ENCODE measurements around the gene GALE.
A peak's percentile ranks its signal among the peaks of the same experiment; 100 is the strongest.
"Not testable (repeated sequence)": the region's sequence is repeated elsewhere in the genome, so short reads cannot be mapped to it uniquely, and the experiment has no call there.

Gene GALE

GRCh38 chr1:23792151-23792945, 8.2 kb downstream of the GALE start:
- DNase-seq (ENCODE audit: low spot score) = no peak

GRCh38 chr1:23791516-23792047, 9.0 kb downstream of the GALE start:
- DNase-seq (ENCODE audit: low spot score) = no peak

GRCh38 chr1:23790696-23791515, 9.6 kb downstream of the GALE start, which contains the start of gene LYPLA2:
Gene LYPLA2, plus strand, starts transcription at chr1:23791145. Its CDS starts 1,538 bp downstream, at chr1:23792683.
- peak; percentile 96 for DNase-seq (ENCODE audit: low spot score)

GRCh38 chr1:23788695-23789094, 11.9 kb downstream of the GALE start:
- DNase-seq (ENCODE audit: low spot score) = no peak

GRCh38 chr1:23787701-23788100, 12.9 kb downstream of the GALE start:
- DNase-seq (ENCODE audit: low spot score) = no peak

- no peak for DNase-seq (ENCODE audit: low spot score)
Observed at GRCh38 chr1:23784846-23785245, 15.7 kb downstream of the GALE start.

- not testable (repeated sequence) for DNase-seq (ENCODE audit: low spot score)
Observed at GRCh38 chr1:23783141-23783540, 17.4 kb downstream of the GALE start.

- DNase-seq (ENCODE audit: low spot score) = no peak
Observed at GRCh38 chr1:23779826-23780371, 20.7 kb downstream of the GALE start.

- DNase-seq (ENCODE audit: low spot score) = peak; percentile 92
Observed at GRCh38 chr1:23777979-23778814, 22.4 kb downstream of the GALE start, which contains the start of gene PITHD1. Gene PITHD1, plus strand, starts transcription at chr1:23778418. Its CDS starts 98 bp downstream, at chr1:23778516.

- DNase-seq (ENCODE audit: low spot score) = no peak
Observed at GRCh38 chr1:23776217-23776616, 24.3 kb downstream of the GALE start.

GRCh38 chr1:23774174-23774880, 26.2 kb downstream of the GALE start:
- no peak for DNase-seq (ENCODE audit: low spot score)

- DNase-seq (ENCODE audit: low spot score) = no peak
Observed at GRCh38 chr1:23772854-23773242, 27.7 kb downstream of the GALE start.

GRCh38 chr1:23772049-23772853, 28.3 kb downstream of the GALE start:
- peak; percentile 83 for DNase-seq (ENCODE audit: low spot score)

GRCh38 chr1:23768733-23769132, 31.8 kb downstream of the GALE start:
- no peak for DNase-seq (ENCODE audit: low spot score)

GRCh38 chr1:23763041-23763577, 37.4 kb downstream of the GALE start:
- no peak for DNase-seq (ENCODE audit: low spot score)

- DNase-seq (ENCODE audit: low spot score) = no peak
Observed at GRCh38 chr1:23759277-23759676, 41.3 kb downstream of the GALE start.

- no peak for DNase-seq (ENCODE audit: low spot score)
Observed at GRCh38 chr1:23757812-23758211, 42.7 kb downstream of the GALE start.

GRCh38 chr1:23756676-23757075, 43.9 kb downstream of the GALE start:
- no peak for DNase-seq (ENCODE audit: low spot score)

- no peak for DNase-seq (ENCODE audit: low spot score)
Observed at GRCh38 chr1:23752909-23753308, 47.6 kb downstream of the GALE start.

- DNase-seq (ENCODE audit: low spot score) = no peak
Observed at GRCh38 chr1:23751815-23752200, 48.7 kb downstream of the GALE start.
